ENCODE data around the gene PPP1R3G.
"Not testable (repeated sequence)": the region's sequence is repeated elsewhere in the genome, so short reads cannot be mapped to it uniquely, and the experiment has no call there.

The PPP1R3G gene

DNA sequence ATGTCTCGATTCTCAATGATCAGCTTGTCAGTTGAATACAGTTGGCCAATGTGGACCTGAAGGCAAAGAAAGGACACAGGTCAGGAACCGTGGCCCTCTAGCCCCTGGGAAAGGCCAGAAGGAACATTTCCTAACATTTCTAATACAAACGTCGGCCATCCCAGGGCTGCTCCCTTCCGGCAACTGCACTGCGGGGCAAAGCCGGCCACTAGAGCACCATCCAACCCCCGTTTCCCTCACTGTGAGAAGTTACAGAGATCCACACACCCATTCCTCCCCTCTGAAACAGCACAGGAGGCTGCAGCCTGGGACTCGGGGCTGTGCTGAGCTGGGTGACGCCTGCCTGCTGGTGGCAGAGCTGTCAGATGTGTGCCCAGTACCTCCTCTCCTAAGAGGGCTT, 24.3 kb downstream of the PPP1R3G start:
- H3K36me3 Mint-ChIP-seq = peaks cover 18% of the 10 kb centered on the region
- ATAC-seq (ENCODE audit: low read depth) = no peak
- H3K4me1 Mint-ChIP-seq = no peaks in the 10 kb centered on the region
- no peak overlapping the region for H3K27ac Mint-ChIP-seq
- no peaks in the 10 kb centered on the region for H3K9me3 Mint-ChIP-seq
- no peak for DNase-seq (ENCODE audit: low spot score in 2 of 2)
- H3K27me3 Mint-ChIP-seq = no peaks in the 10 kb centered on the region
- no peak overlapping the region for H3K4me3 Mint-ChIP-seq

DNA sequence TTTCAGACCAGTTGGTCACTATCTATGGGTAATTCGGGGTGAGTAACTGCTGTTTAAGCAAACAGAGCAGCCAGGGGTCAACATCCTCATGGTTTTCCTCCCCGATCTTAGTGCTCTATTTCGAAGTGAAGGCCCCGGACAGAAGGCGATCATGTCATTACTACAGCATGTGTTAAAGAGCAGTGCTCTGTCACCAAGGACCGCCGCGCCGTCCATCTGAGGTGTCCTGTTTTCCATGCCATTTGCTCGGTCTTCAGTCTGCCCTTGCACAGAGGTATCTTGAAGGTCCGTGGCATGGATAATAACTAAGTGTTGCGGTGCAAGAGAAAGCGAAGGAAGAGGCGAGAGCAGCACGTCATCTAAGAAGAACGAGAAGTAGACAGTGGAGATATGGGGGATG, 25.1 kb downstream of the PPP1R3G start:
- Mint-ChIP-seq H3K4me3 (no peak overlapping the region), H3K27ac (no peak overlapping the region), H3K9me3 (no peaks in the 10 kb centered on the region), H3K27me3 (no peaks in the 10 kb centered on the region), H3K4me1 (no peaks in the 10 kb centered on the region), H3K36me3 (peaks cover 18% of the 10 kb centered on the region)
- no peak for DNase-seq (ENCODE audit: low spot score in 2 of 2)
- no peak for ATAC-seq (ENCODE audit: low read depth)

DNA sequence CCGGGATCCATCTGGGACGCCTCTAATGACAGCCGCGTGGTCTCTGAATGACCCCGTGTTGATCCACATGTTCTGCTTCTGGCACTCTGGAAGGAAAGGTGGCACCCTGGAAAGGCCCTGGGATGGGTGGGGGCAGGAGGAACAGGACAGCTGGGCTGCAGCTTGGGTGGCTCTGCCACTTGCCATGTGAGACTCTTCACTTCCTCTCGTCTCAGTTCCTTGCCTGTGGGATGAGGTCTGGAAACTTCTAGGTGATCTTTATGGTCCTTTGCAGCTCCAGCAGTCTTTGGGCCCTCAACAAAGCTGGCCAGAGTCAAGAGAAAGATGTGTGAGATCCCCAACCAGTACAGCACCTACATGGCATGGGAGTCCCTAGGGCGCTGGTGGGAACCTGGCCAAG, 26.5 kb downstream of the PPP1R3G start:
- ATAC-seq (ENCODE audit: low read depth) (no peak), DNase-seq (ENCODE audit: low spot score in 2 of 2) (no peak)
- no peak overlapping the region for H3K4me3 Mint-ChIP-seq
- H3K9me3 Mint-ChIP-seq = no peaks in the 10 kb centered on the region
- H3K27ac Mint-ChIP-seq = peak overlapping the region; percentile 42
- H3K36me3 Mint-ChIP-seq = peaks cover 18% of the 10 kb centered on the region
- no peaks in the 10 kb centered on the region for H3K27me3 Mint-ChIP-seq
- H3K4me1 Mint-ChIP-seq = no peaks in the 10 kb centered on the region

DNA sequence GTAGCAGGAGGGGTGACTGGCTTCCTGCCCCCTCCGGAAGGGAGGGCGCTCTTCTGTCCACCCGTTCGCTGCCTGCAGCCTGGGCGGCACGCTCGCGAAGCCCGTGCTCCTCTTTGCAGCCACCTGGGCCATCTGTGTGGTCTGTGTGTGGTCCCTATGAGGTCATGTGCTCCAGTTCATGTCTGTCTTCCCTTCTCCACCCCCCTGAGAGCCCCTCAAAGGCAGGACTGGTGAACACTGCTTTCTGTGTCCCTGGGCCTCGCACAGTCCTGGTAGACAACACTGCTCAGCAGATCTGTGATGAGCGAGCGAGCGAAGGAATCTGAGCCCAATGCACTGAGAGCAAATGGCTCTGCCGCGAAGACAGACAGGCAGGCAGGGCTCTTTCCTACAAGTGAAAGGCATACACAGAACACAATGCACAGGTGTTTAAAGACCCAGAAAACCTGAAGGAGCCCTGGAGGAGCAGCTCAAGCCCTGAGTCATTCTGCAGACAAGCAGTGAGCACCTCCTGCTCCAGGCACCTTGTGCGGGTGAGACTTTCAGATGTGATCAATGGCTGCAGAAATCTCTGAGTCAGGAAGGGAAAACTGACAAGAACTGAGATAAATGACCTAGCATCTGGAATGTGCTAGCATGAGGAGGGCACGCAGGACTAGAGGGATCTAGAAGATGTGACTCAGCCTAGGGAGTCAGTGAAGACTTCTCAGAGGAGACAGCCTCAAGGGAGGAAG, 27.1 kb downstream of the PPP1R3G start:
- no peaks in the 10 kb centered on the region for H3K9me3 Mint-ChIP-seq
- DNase-seq (ENCODE audit: low spot score in 2 of 2) = no peak
- H3K27ac Mint-ChIP-seq = no peak overlapping the region
- no peaks in the 10 kb centered on the region for H3K4me1 Mint-ChIP-seq
- H3K36me3 Mint-ChIP-seq = peaks cover 18% of the 10 kb centered on the region
- no peaks in the 10 kb centered on the region for H3K27me3 Mint-ChIP-seq
- H3K4me3 Mint-ChIP-seq = no peak overlapping the region
- no peak for ATAC-seq (ENCODE audit: low read depth)

DNA sequence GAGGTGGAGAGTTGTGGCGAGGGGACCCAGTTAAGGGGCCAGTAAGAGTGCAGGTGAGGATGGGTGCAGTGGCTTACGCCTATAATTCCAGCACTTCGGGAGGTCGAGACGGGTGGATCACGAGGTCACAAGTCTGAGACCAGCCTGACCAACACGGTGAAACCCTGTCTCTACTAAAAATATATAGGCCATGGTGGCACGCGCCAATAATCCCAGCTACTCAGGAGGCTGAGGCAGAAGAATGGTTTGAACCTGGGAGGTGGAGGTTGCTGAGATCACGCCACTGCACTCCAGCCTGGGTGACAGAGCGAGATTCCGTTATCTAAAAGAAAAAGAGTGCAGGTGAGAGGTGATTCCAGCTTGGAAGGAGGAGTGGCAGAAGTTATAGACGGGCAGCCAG, 28.0 kb downstream of the PPP1R3G start:
- Mint-ChIP-seq H3K27me3 (no peaks in the 10 kb centered on the region), H3K9me3 (no peaks in the 10 kb centered on the region), H3K4me1 (no peaks in the 10 kb centered on the region), H3K27ac (no peak overlapping the region), H3K36me3 (peaks cover 16% of the 10 kb centered on the region), H3K4me3 (no peak overlapping the region)
- no peak for ATAC-seq (ENCODE audit: low read depth)
- DNase-seq (ENCODE audit: low spot score in 2 of 2) = no peak

DNA sequence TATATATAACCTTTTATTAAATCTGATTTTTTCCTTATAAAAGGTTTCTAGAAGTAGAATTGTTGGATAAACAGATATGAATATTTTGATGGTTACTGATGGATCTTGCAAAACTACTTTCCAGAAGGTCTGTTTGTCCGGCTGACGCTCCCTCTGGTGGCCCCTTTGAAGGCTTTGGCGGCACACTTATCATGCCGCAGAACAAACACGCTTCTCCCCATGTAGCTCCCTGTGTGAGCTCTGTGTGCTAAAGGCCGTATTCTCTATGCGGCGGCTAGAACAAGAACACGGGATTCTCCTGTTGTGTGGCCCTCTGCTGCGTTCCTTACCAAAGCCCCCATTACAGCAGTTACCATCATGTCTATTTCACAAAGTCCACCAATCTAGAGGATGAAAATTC, 30.0 kb downstream of the PPP1R3G start:
- H3K9me3 Mint-ChIP-seq = no peaks in the 10 kb centered on the region
- DNase-seq (ENCODE audit: low spot score in 2 of 2) = no peak
- no peak overlapping the region for H3K27ac Mint-ChIP-seq
- H3K36me3 Mint-ChIP-seq = peaks cover 15% of the 10 kb centered on the region
- no peak overlapping the region for H3K4me3 Mint-ChIP-seq
- no peaks in the 10 kb centered on the region for H3K27me3 Mint-ChIP-seq
- ATAC-seq (ENCODE audit: low read depth) = no peak
- H3K4me1 Mint-ChIP-seq = no peaks in the 10 kb centered on the region

DNA sequence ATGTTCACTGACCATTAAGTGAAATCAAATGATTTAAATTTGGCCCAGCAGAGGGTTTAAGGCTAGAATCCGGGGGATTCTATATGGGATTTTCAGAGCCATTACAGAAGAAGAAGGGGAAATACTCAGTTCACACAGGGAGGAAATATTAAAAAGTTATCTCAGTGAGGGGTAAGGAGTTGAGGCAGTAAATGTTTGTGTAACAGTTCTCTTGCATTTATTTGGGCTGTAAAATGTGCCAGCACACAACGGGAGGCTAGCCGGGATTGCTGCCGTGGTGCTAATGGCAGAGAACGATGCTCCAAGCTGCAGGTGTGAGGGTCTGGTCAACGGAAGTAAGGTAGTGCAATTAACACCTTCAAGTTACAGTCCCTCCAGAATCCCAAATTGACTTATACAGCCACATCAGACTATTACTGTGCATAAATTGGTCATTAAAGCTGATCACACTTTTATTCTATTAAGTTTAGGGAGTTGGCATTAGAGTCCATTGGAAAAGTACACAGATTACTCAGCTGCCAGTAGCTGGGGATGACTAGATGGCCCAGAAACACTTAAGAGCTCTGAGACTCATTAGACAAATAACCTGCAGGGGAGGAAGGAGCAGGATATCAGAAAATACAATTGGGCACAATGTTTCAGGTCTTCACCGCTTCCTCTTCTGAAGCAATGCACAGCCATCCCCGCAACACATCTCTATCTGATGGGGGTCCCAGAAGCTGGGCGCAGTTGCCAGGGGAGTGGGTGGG, 31.3 kb downstream of the PPP1R3G start:
- no peak for ATAC-seq (ENCODE audit: low read depth)

DNA sequence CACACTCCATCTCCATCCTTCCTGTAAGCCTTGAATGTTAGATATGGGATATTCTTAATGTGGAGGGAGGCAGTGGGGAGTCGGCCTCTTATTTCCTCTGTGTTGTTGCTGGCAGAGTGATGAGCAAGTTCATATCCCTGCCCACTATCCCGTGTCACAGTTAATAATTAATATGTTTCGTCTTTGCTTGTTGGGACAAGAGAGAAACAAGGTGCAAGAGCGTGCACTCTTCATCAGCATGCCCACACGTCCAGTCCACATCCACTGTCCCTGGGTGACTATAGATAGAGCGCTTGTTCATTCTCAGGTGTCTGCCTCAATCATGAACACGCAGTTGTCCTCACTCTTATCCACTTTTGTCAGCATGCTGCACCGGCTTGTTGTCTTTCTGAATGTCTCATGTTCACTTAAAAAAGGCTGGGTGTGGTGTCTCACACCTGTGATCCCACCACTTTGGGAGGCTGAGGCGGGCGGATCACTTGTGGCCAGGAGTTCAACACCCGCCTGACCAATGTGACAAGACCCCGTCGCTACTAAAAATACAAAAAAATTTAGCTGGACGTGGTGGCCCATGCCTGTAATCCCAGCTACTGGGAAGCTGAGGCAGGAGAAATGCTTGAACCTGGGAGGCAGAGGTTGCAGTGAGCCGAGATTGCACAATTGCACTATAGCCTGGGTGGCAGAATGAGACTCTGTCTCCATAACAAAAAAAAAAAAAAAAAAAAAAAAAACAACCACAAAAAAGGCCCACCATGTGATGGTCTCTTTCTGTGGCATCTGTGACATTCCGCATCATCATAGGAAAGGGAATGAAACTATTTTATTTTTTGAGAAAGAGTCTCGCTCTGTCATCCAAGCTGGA, 34.2 kb downstream of the PPP1R3G start:
- H3K27ac Mint-ChIP-seq = no peak overlapping the region
- no peaks in the 10 kb centered on the region for H3K27me3 Mint-ChIP-seq
- ATAC-seq (ENCODE audit: low read depth) = no peak
- no peak overlapping the region for H3K4me3 Mint-ChIP-seq
- H3K9me3 Mint-ChIP-seq = no peaks in the 10 kb centered on the region
- no peak for DNase-seq (ENCODE audit: low spot score in 2 of 2)
- H3K4me1 Mint-ChIP-seq = no peaks in the 10 kb centered on the region
- H3K36me3 Mint-ChIP-seq = peaks cover 2% of the 10 kb centered on the region

More for the DNA sequence above, 31.3 kb downstream of the PPP1R3G start:
- Mint-ChIP-seq H3K9me3 (no peaks in the 10 kb centered on the region), H3K36me3 (peaks cover 9% of the 10 kb centered on the region), H3K27me3 (no peaks in the 10 kb centered on the region), H3K27ac (no peak overlapping the region), H3K4me3 (no peak overlapping the region), H3K4me1 (no peaks in the 10 kb centered on the region)
- DNase-seq (ENCODE audit: low spot score in 2 of 2) = no peak

DNA sequence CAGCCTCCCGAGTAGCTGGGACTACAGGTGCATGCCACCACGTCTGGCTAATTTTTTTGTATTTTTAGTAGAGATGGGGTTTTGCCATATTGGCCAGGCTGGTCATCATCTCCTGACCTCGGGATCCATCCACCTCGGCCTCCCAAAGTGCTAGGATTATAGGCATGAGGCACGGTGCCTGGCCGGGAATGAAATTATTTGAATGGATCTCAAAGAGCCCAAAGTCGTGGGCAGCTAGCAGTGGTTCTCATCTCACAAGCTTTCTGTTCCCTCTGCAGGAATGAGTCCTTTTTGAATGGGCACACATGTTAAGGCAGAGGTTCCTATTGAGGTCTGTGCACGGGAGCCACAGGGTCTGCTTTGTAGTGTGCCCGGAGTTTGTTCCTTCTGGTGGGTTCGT, 34.9 kb downstream of the PPP1R3G start:
- H3K4me1 Mint-ChIP-seq = no peaks in the 10 kb centered on the region
- no peaks in the 10 kb centered on the region for H3K27me3 Mint-ChIP-seq
- no peak for ATAC-seq (ENCODE audit: low read depth)

DNA sequence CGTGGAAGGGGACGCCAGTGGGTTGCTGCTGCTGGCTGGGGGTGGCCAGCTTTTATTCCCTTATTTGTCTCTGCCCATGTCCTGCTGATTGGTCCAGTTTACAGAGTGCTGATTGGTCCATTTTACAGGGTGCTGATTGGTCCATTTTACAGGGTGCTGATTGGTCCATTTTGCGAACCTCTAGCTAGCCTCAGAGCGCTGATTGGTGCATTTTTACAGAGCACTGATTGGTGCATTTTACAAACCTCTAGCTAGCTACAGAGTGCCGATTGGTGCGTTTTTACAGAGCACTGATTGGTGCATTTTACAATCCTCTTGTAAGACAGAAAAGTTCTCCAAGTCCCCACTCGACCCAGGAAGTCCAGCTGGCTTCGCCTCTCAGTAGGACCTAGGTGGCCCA, 35.4 kb downstream of the PPP1R3G start:
- H3K27me3 Mint-ChIP-seq; H3K9me3 Mint-ChIP-seq; ATAC-seq (ENCODE audit: low read depth); H3K36me3 Mint-ChIP-seq; H3K4me3 Mint-ChIP-seq; DNase-seq (ENCODE audit: low spot score in 2 of 2); H3K4me1 Mint-ChIP-seq; H3K27ac Mint-ChIP-seq: not testable (repeated sequence)

More for the DNA sequence above, 34.9 kb downstream of the PPP1R3G start:
- no peak for DNase-seq (ENCODE audit: low spot score in 2 of 2)
- H3K36me3 Mint-ChIP-seq = peaks cover 2% of the 10 kb centered on the region
- no peak overlapping the region for H3K4me3 Mint-ChIP-seq
- no peak overlapping the region for H3K27ac Mint-ChIP-seq
- no peaks in the 10 kb centered on the region for H3K9me3 Mint-ChIP-seq

DNA sequence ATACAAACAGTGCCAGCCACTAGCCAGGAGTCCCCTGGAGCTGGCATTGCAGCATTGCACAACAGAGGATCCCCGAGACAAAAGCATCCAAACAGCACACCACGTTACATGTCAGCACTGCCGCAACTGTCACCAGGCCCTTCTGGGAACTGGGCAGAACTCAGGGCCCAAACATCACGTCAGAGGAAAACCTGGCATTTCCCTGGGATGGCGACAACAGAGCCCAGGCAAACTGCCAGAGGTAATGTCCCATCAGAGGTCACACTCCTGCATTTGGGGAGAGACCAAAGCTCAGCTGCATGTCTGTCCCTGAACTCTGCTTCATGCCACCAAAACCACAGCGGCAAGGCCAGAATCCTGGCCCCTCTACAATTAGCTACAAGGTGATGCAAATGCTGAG, 36.3 kb downstream of the PPP1R3G start:
- Mint-ChIP-seq H3K4me1 (no peaks in the 10 kb centered on the region), H3K36me3 (peaks cover 2% of the 10 kb centered on the region), H3K27me3 (no peaks in the 10 kb centered on the region), H3K27ac (no peak overlapping the region), H3K9me3 (no peaks in the 10 kb centered on the region), H3K4me3 (no peak overlapping the region)
- ATAC-seq (ENCODE audit: low read depth) = no peak
- no peak for DNase-seq (ENCODE audit: low spot score in 2 of 2)

DNA sequence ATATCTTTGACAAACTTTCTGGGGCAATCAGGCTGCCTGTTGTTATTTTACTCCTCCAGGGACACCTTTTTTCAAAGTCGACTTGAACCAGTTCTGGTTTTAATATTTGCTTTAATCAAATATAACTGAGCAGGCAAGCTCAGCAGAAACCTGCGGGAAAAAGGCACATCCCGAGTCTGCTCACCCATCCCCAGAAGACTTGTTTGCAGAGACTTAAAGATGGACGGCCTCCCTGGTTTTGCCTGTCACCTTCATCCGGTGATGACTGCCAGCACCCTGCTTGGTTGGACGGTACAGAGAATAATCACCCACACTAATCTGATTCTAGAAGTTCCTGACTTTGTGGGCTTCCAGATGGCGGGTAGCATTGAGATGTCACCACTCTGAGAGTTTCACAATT, 36.8 kb downstream of the PPP1R3G start:
- Mint-ChIP-seq H3K27me3 (no peaks in the 10 kb centered on the region), H3K4me1 (no peaks in the 10 kb centered on the region), H3K27ac (no peak overlapping the region), H3K36me3 (peaks cover 2% of the 10 kb centered on the region), H3K9me3 (no peaks in the 10 kb centered on the region), H3K4me3 (no peak overlapping the region)
- DNase-seq (ENCODE audit: low spot score in 2 of 2) (no peak), ATAC-seq (ENCODE audit: low read depth) (no peak)

DNA sequence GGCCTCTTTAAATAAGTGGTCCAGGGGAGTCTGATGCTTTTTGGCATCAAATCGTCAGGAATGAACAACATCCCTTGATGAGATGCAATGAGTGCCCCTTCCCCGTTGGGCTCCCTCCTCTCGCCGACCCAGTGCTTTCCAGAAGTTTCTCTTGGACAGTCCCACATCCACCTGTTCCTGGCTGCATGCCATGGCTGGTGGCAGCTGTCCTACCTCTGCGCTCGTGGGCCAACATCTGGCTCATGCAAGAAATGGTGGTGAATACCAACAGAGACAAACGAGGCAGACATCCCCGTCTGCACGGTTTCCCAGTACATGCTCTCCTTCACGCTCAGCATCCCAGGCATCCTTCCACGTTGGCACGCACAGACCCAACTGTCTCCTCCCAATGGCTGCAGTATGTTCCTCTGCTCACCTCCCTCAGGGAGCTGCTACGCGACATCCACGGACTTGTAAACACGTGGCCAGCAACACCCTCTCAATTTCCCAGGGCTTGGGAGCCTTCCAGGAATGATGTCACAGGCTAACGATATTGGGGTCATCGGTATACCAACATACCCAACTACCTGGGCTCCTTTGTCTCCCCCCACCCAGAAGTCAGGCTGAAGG, 37.5 kb downstream of the PPP1R3G start:
- H3K27ac Mint-ChIP-seq = no peak overlapping the region
- no peaks in the 10 kb centered on the region for H3K4me1 Mint-ChIP-seq
- no peak for DNase-seq (ENCODE audit: low spot score in 2 of 2)
- no peaks in the 10 kb centered on the region for H3K27me3 Mint-ChIP-seq
- H3K9me3 Mint-ChIP-seq = no peaks in the 10 kb centered on the region
- peaks cover 2% of the 10 kb centered on the region for H3K36me3 Mint-ChIP-seq
- H3K4me3 Mint-ChIP-seq = no peak overlapping the region
- ATAC-seq (ENCODE audit: low read depth) = no peak

All from memory B cell (primary cell).